Skeletal muscle tissue (tissue), 4 donors: Measurements from ENCODE around the gene FAM193B. TPM values are rescaled to one million over a fixed set of nuclear protein-coding genes. Genes with fewer than 3 reads are reported as not detected.

Source experiments
- H3K27ac ChIP-seq: one replicate; pipeline ENCODE4 v1.7.0; 2013; ENCODE audit warnings: mild to moderate bottlenecking, low read depth, low read length, inconsistent platforms
- H3K27me3 ChIP-seq, 3 donors: one replicate each; pipeline ENCODE4 v1.7.0; 2013; ENCODE audit warnings: low read length in 3 of 3; ENCODE audit not compliant: control insufficient read depth in 3 of 3, insufficient read depth in 3 of 3
- H3K36me3 ChIP-seq, 3 donors: one replicate each; pipeline ENCODE4 v1.7.0; 2013; ENCODE audit warnings: low read length in 3 of 3; ENCODE audit not compliant: control insufficient read depth in 3 of 3, insufficient read depth in 3 of 3
- H3K4me1 ChIP-seq, 3 donors: one replicate each; pipeline ENCODE4 v1.7.0; 2013; ENCODE audit warnings: low read length in 3 of 3, mild to moderate bottlenecking in 3 of 3; ENCODE audit not compliant: control insufficient read depth in 3 of 3, insufficient read depth in 3 of 3
- H3K4me3 ChIP-seq, 3 donors: one replicate each; pipeline ENCODE4 v1.7.0; 2013; ENCODE audit warnings: low read length in 3 of 3
- H3K9ac ChIP-seq, 3 donors: one replicate each; pipeline ENCODE4 v1.7.0; 2013; ENCODE audit warnings: low read length in 3 of 3, mild to moderate bottlenecking in 3 of 3, moderate library complexity in 2 of 3, low read depth in 1 of 3
- H3K9me3 ChIP-seq, 3 donors: one replicate each; pipeline ENCODE4 v1.7.0; 2013; ENCODE audit warnings: low read length in 3 of 3; ENCODE audit not compliant: control insufficient read depth in 3 of 3
- total RNA-seq: library from RNA; depleted of rRNA; stranded (reverse); fragments of >200 nt; gene quantifications from one replicate; pipeline ENCODE4 v1.2.3, GENCODE V29; 2014
- donor health status: Osteomylitis.

Gene FAM193B
- total RNA-seq, 1 donor from 2014 or later = 11.0 TPM

DNA sequence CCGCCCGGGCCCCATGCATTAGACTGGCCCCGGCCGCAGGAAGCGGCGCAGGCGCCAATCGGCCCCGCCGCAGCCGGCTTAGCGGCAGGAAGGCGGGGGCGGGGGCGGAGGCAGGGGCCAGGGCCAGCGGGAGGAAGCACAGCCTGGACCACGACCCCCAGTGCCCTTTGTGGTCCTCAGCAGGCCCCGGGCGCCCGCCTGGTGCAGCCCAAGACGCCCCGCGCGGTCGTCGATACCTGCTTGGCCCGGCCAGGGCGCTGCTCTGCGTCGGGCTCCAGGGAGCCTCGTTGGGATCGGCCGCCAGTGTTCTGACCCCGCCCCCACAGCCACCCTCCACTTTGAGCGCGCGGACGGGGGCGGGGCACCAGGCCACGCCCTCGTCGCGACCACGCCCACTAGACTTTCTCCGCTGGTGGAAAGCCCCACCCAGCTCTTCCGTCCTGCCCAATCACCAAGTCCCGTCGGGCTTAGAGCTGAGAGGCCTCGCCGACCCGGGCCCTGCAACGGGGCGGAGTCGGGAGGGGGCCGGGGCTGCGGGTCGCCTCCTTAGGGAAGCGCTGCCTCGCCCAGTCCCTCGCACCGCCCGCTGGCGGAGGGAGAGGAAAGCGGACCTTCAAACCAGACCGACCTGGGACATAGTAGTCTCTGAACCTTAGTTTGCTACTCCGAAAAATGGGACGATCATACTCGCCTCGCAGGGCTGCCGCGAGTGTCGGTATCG, 56.9 kb downstream of the FAM193B start, which contains the start of gene PDLIM7:
Gene PDLIM7 (minus strand): TSS at position 313 of the 721 bp plus-strand sequence. CDS start 1,092 bp downstream, outside the sequence.
- peaks cover 17 to 26% (median 21%) of the 10 kb centered on the region in 3 donors for H3K36me3 ChIP-seq
- no peaks in the 10 kb centered on the region for H3K9me3 ChIP-seq
- peak within 1 kb of the TSS; percentile 90 to 97 (median 90) for H3K9ac ChIP-seq
- H3K4me1 ChIP-seq = peaks cover 45 to 71% (median 70%) of the 10 kb centered on the region in 3 donors
- peak within 1 kb of the TSS; percentile 75 to 89 (median 88) for H3K4me3 ChIP-seq
- H3K27ac ChIP-seq = peak within 1 kb of the TSS; percentile 99
- H3K27me3 ChIP-seq = no peaks in the 10 kb centered on the region

DNA sequence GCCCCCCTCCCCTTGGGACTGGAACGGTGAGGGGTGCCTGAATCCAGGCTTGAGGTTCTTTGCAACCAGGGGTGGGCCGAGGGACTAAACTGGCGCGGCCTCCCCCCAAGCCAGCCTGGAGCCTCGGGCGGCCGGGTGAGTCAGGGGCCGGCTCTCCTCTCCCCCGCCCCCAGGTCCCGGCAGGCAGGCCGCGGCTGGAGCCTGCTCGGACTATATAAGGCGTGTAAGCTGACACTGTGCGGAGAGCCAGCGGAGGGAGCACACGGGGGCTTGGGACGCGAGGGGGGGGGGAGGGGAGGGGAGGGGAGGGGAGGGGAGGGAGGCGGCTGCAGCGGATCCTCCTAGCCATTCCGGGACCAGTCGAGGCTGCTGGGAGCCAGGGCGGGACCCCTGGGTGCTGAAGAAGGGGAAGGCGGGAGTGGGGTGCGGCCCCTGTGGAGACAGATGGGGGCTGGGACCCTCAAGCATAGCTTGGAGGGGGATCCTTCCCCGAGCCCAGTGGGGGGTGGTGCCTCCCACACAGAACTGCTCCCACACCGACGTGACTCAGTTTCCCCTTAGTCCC, 57.6 kb downstream of the FAM193B start:
- peak overlapping the region; percentile 90 to 97 (median 90) for H3K9ac ChIP-seq
- H3K4me1 ChIP-seq = peaks cover 50 to 77% (median 76%) of the 10 kb centered on the region in 3 donors
- H3K27me3 ChIP-seq = no peaks in the 10 kb centered on the region

DNA sequence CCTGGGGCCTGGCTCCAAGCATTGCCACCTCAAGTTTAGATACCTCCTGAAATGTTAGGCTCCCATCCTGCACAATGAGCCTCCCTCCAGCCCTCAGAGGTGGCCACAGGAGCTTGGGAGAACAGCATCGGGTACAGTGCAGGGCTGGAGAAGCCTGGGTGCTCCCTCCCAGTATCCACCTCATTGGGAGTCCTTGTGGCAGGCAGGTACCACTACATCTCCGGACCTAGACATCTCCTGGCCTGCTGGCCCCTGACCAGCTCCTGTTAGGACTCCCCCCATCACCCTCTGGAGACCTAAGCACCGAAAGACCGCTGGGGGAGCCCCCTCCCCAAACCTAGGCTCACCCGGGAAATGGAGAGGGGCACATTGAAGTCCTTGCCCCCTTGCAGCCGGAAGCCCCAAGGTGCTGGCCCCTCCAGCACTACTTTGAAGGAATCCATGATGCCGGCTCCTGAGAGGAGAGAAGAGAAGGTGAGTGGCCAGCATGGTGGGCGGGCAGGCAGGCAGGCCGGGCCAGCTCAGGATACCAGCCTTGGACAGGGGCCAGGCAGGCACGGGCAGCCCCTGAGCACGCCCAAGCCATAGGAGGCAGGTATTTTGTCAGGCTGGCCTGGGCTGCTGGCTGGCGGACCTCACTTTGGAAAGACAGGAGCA, 58.2 kb downstream of the FAM193B start:
- H3K4me3 ChIP-seq = peak overlapping the region; percentile 75 to 89 (median 88)

More for the DNA sequence above, 57.6 kb downstream of the FAM193B start:
- Histone ChIP-seq H3K27ac (peak overlapping the region; percentile 99), H3K4me3 (peak overlapping the region; percentile 75 to 89 (median 88)), H3K9me3 (no peaks in the 10 kb centered on the region), H3K36me3 (peaks cover 21 to 29% (median 27%) of the 10 kb centered on the region in 3 donors)

DNA sequence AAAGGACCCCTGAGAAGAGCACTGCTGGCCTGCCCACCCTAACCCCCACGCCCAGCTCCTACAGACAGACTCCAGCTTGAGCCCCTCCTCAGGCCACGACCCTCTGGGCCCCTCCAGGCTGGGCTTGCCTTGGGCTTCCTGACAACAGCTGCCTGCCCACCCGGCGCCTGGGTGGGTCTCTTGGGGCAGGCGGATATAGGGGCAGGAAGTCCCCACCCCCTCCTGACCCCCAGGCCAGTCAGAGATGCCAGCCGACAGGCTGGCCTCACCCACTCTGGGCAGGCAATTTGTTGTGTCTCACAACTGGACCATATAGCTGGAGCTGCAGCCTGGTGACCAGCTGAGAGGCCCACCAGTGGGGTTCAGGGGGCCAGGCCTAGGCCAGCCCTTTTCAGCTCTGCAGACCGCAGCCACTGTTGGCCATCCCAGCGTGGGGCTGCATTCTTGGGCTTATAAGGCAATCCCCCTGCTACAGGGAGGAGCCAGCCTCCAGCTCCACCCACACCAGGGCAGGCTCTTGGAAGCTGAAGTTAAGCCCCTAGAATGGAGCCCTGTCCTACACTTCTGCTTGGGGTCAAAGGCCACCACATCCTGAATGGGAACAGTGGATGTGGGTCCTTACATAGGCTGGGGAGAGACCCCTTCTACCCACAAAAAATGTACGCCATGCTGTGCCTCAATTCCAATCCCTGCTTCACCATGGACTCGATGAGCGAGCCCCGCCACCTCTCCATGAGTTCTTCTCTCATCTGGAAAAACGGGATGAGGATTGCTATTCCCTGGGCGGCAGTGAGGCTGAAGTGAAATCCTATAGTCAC, 58.9 kb downstream of the FAM193B start:
- Histone ChIP-seq H3K4me3 (peak overlapping the region; percentile 75 to 89 (median 88)), H3K27ac (peak overlapping the region; percentile 99), H3K9ac (peak overlapping the region; percentile 90 to 97 (median 90)), H3K27me3 (no peaks in the 10 kb centered on the region), H3K9me3 (no peaks in the 10 kb centered on the region), H3K4me1 (peaks cover 46 to 77% (median 65%) of the 10 kb centered on the region in 3 donors), H3K36me3 (peaks cover 28 to 39% (median 36%) of the 10 kb centered on the region in 3 donors)

More for the DNA sequence above, 58.2 kb downstream of the FAM193B start:
- H3K36me3 ChIP-seq = peaks cover 21 to 32% (median 29%) of the 10 kb centered on the region in 3 donors
- H3K27me3 ChIP-seq = no peaks in the 10 kb centered on the region
- H3K27ac ChIP-seq = peak overlapping the region; percentile 99
- H3K9ac ChIP-seq = peak overlapping the region; percentile 90 to 97 (median 90)
- peaks cover 48 to 78% (median 71%) of the 10 kb centered on the region in 3 donors for H3K4me1 ChIP-seq
- no peaks in the 10 kb centered on the region for H3K9me3 ChIP-seq

DNA sequence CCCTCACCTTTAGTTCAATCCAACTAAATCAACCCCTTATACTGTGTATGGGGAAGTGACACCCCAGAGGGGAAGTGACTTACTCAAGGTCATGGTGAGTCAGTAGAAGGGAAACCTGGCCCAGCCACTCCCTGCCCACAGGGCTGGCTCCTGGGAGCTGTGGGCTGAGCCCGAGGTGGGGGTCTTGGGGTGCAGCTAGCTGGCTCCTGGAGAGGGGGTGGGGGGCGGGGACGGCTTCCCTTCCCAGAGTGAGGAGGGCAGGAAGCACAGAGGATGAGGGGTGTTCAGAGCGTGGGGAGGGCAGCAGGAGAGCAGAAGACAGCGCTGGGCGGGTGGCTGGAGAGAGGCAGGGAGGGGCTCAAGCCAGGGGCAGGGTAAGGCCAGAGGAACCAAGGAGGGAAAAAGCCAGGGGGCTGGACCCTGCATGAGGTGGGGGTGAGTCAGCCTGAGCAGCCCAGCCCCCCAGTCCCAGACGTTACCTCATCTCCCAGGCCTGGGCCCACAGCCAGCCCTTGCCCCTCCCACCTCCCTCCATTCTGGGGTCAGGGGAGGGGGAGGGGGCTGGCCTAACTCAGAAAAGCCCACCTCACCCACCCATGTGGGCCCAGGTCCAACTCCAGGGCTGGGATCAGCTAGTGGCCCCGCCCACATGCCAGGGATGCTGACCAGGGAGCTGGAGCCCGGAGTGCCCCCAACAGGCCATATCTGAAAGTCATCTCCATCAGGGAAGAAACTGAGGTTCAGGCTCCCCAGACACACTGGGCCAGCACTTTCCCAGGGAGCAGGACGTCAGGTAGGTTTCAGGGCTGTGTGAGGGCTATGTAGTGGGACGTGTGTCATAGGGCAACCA, 59.8 kb downstream of the FAM193B start:
- Histone ChIP-seq H3K36me3 (peaks cover 36 to 47% (median 43%) of the 10 kb centered on the region in 3 donors), H3K9me3 (no peaks in the 10 kb centered on the region), H3K4me3 (peak overlapping the region; percentile 58 to 89 (median 75)), H3K4me1 (peaks cover 46 to 80% (median 65%) of the 10 kb centered on the region in 3 donors), H3K27me3 (no peaks in the 10 kb centered on the region), H3K9ac (peak overlapping the region in 2 of 3 donors; percentile 65 to 97), H3K27ac (peak overlapping the region; percentile 99)

DNA sequence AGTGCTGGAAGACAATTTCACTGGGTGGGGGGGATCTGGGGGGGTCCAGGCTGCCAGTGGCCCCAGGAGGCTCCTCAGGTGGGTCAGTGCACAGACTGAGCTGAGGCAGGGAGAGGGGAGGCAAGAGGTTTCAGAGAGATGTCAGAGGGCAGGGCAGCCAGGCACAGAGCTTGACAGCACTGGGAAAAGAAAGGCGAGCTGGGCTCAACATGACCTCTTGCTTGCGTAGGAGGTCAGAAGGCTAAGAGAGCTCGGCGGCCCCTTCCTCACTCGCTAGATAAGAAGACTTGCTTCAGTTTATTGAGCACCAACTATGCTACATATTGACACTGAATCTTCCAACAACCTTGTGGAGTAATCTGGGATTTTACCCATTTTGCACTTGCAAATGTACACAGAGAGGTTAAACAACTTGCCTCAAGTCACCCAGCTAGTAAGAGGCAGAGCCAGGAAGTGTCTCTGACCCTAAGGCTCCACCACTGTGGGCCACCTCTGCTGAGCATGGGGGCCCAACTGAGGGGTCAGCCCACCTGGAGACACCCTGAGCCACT, 60.5 kb downstream of the FAM193B start:
- Histone ChIP-seq H3K4me3 (no peak overlapping the region), H3K9ac (peak overlapping the region in 2 of 3 donors; percentile 7 to 97), H3K36me3 (peaks cover 38 to 53% (median 49%) of the 10 kb centered on the region in 3 donors), H3K27ac (peak overlapping the region; percentile 99), H3K27me3 (no peaks in the 10 kb centered on the region), H3K9me3 (no peaks in the 10 kb centered on the region), H3K4me1 (peaks cover 46 to 77% (median 63%) of the 10 kb centered on the region in 3 donors)

DNA sequence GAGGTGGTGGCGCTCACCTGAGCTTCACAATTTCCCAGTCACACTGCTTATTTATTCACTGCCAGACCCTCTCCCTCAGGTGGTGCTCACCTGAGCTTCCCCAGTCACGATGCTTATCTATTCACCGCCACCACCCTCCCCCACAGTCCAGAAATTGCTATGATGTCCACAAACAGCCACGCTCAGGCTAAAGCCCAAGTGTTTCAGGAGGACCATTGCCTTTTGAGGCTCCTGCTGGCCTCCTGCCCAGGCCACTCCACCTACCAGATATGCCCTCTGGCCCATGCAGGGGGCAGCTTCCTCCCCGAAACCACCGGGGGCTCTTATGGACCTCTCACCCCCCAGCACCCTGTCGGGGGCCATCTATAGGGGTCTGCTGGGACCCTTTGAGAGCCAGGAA, 61.5 kb downstream of the FAM193B start:
- H3K9me3 ChIP-seq = no peaks in the 10 kb centered on the region
- H3K4me3 ChIP-seq = no peak overlapping the region
- H3K27ac ChIP-seq = peak overlapping the region; percentile 99
- H3K9ac ChIP-seq = peak overlapping the region in 2 of 3 donors; percentile 8 to 97
- no peaks in the 10 kb centered on the region for H3K27me3 ChIP-seq
- H3K4me1 ChIP-seq = peaks cover 46 to 67% (median 55%) of the 10 kb centered on the region in 3 donors
- peaks cover 45 to 61% (median 57%) of the 10 kb centered on the region in 3 donors for H3K36me3 ChIP-seq

DNA sequence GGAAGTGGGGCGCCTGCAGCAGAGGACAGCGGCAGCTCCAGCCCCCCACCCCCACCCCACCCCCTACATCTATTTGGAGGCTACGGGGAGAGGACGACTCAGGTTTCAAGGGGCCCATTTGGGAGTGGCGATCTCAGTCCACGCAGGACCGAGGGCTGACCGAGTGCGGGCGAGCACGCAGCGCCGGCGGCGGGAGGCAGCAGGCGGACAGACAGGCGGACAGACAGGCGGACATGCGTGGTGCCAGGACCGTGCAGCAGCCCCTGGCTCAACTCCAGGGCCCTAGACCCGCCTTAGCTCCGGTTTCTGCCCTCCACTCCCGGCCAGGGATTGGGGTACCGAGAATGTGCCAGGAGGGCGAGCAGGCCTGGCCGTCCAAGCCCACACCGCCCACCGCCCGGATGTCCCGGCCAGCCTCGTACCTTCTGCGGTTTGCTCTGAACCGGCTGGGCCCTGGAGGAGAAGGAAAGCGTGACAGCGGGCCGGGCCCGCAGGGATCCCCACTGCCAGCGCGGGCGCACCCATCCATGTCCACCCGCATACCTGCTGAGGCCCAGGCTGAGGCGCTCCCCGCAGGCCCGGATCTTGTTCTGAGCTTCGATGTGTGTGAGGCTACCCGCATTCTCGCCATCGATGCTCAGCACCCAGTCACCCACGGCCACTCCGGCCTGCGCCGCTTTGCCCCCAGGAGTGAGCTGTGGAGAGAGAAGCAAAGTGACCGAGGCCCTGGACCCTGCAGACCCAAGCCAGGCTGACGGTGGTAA, 62.2 kb downstream of the FAM193B start:
- Histone ChIP-seq H3K27me3 (no peaks in the 10 kb centered on the region), H3K36me3 (peaks cover 52 to 67% (median 63%) of the 10 kb centered on the region in 3 donors), H3K27ac (peak overlapping the region; percentile 99), H3K4me1 (peaks cover 46 to 64% (median 54%) of the 10 kb centered on the region in 3 donors), H3K9me3 (no peaks in the 10 kb centered on the region), H3K9ac (peak overlapping the region in 2 of 3 donors; percentile 6 to 33), H3K4me3 (no peak overlapping the region)
